Caco-2 (cell line): ENCODE results near the gene NTMT1. TPM values are rescaled to one million over a fixed set of nuclear protein-coding genes. Genes with fewer than 3 reads are reported as not detected.

Experiments
- BruUV-seq: library from RNA; stranded (reverse); fragments of 400-500 nt; replicated peaks from 2 replicates; lab custom pipeline; 2021; lab: Mats Ljungman, UMichigan
- CTCF ChIA-PET: fragments of 300-600 bp; sonication (Branson Sonifier 250); formaldehyde crosslinking; loops from one replicate; lab custom pipeline; 2022; ENCODE audit warnings: antibody characterized with exemption; lab: Charles Lee
- POLR2A ChIA-PET: fragments of 300-600 bp; sonication (Branson Sonifier 250); formaldehyde crosslinking; loops from one replicate; lab custom pipeline; 2022; ENCODE audit warnings: antibody characterized with exemption; lab: Charles Lee
- DNase-seq, 2 experiments: peaks; one replicate each; pipeline versions ENCODE4 v3.0.0 to v3.0.0-alpha.2; 2020 to 2022
- H3K27me3 ChIP-seq: replicated peaks from 2 replicates; pipeline ENCODE4 v1.6.0; 2011; ENCODE audit warnings: low read length; ENCODE audit not compliant: control insufficient read depth, insufficient read depth
- H3K36me3 ChIP-seq: 2 replicates; pipeline ENCODE4 v1.5.1; 2011; ENCODE audit warnings: low read length; ENCODE audit not compliant: control insufficient read depth, insufficient read depth
- H3K4me1 ChIP-seq: fragments of 250-450 bp; sonication (Bioruptor Pico); 2 replicates; pipeline ENCODE4 v1.5.1; 2020; ENCODE audit warnings: mild to moderate bottlenecking
- H3K4me3 ChIP-seq: 2 replicates; pipeline ENCODE4 v1.5.1; 2011; ENCODE audit warnings: low read depth, mild to moderate bottlenecking, control low read depth, low read length
- H3K9me3 ChIP-seq: fragments of 250-450 bp; sonication (Bioruptor Pico); 2 replicates; pipeline ENCODE4 v1.5.1; 2020; ENCODE audit warnings: mild to moderate bottlenecking, moderate library complexity
- H3K27ac Mint-ChIP-seq: one replicate; pipeline ENCODE4 v1.8.0; 2022; ENCODE audit warnings: mixed read lengths; ENCODE audit not compliant: unreplicated experiment
- H3K27me3 Mint-ChIP-seq: one replicate; pipeline ENCODE4 v1.8.0; 2022; ENCODE audit warnings: mixed read lengths; ENCODE audit not compliant: insufficient read depth, unreplicated experiment
- H3K36me3 Mint-ChIP-seq: one replicate; pipeline ENCODE4 v1.8.0; 2022; ENCODE audit warnings: mild to moderate bottlenecking, mixed read lengths; ENCODE audit not compliant: insufficient read depth, unreplicated experiment
- H3K4me1 Mint-ChIP-seq: one replicate; pipeline ENCODE4 v1.8.0; 2022; ENCODE audit warnings: low read depth, mixed read lengths; ENCODE audit not compliant: unreplicated experiment
- H3K4me3 Mint-ChIP-seq: one replicate; pipeline ENCODE4 v1.8.0; 2022; ENCODE audit warnings: mild to moderate bottlenecking, moderate library complexity, mixed read lengths; ENCODE audit not compliant: unreplicated experiment
- H3K9me3 Mint-ChIP-seq: one replicate; pipeline ENCODE4 v1.8.0; 2022; ENCODE audit warnings: mixed read lengths; ENCODE audit not compliant: unreplicated experiment
- intact Hi-C: fragments of 100-400 bp; cut with micrococcal nuclease; formaldehyde crosslinking; loops from one replicate; pipeline ENCODE4 v1.10.0; 2022; ENCODE audit not compliant: unreplicated experiment
- total RNA-seq: library from RNA; stranded (reverse); gene quantifications from 2 replicates; pipeline ENCODE4 v1.2.3, GENCODE V29; 2022
- TF ChIP-seq, protein P1 (sequence below), 2 experiments: fragments of 200-600 bp in 1 of 2; IDR thresholded peaks; 1 replicate in 1 of 2; 2 replicates in 1 of 2; pipeline versions ENCODE4 v1.5.1 to v1.8.0; 2011 to 2022; ENCODE audit warnings: antibody characterized with exemption in 1 of 2, control low read depth in 1 of 2, inconsistent platforms in 1 of 2, low read depth in 1 of 2, low read length in 1 of 2, mild to moderate bottlenecking in 1 of 2, moderate library complexity in 1 of 2; ENCODE audit not compliant: insufficient read depth in 1 of 2, severe bottlenecking in 1 of 2, unreplicated experiment in 1 of 2

NTMT1 gene
- total RNA-seq, 1 experiment from 2014 or later = 44.1 TPM

DNA sequence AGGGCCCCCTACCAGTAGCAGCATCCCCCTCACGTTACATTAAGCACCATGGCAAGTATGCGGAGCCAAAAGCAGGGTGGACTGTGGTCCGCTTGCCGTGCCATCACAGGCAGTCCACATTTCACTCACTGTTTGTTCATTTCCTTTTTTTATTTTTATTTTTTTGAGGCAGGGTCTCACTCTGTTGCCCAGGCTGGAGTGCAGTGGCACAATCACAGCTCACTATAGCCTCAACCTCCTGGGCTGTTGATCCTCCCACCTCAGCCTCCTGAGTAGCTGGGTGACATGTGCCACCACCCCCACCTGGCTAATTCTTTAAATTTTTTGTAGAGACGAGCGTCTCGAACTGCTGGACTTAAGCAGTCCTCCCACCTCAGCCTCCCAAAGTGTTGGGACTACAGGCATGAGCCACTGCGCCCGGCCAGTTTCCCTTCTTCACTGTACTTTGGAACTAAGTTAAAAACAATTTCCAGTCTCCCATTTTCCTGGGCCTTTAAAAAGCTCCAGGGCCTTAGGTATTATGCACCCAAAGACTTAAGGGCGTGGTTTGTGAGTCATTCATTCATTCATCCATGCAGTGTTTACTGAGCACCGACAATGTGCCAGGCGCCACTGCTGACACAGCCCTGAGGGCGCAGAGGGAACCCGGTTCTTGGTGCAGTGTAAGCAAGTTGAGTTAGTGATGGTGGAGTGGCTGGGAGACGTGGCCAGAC lies 59.4 kb downstream of the NTMT1 start:
- no peak for DNase-seq
- no peak overlapping the region for H3K4me3 ChIP-seq
- intact Hi-C loops = no loop called here
- peaks cover 9% of the 10 kb centered on the region; the same call in 1 of the 2 replicates for H3K4me1 ChIP-seq
- H3K27me3 ChIP-seq = no peaks in the 10 kb centered on the region
- Mint-ChIP-seq H3K9me3 (no peaks in the 10 kb centered on the region), H3K4me1 (no peaks in the 10 kb centered on the region), H3K36me3 (no peaks in the 10 kb centered on the region), H3K27ac (no peak overlapping the region), H3K4me3 (no peak overlapping the region), H3K27me3 (no peaks in the 10 kb centered on the region)
- ChIA-PET CTCF (no interaction called here), POLR2A (no interaction called here)
- no peaks in the 10 kb centered on the region for H3K36me3 ChIP-seq
- H3K9me3 ChIP-seq = no peaks in the 10 kb centered on the region
- BruUV-seq = no TSS peak
- TF ChIP-seq, protein P1, sequence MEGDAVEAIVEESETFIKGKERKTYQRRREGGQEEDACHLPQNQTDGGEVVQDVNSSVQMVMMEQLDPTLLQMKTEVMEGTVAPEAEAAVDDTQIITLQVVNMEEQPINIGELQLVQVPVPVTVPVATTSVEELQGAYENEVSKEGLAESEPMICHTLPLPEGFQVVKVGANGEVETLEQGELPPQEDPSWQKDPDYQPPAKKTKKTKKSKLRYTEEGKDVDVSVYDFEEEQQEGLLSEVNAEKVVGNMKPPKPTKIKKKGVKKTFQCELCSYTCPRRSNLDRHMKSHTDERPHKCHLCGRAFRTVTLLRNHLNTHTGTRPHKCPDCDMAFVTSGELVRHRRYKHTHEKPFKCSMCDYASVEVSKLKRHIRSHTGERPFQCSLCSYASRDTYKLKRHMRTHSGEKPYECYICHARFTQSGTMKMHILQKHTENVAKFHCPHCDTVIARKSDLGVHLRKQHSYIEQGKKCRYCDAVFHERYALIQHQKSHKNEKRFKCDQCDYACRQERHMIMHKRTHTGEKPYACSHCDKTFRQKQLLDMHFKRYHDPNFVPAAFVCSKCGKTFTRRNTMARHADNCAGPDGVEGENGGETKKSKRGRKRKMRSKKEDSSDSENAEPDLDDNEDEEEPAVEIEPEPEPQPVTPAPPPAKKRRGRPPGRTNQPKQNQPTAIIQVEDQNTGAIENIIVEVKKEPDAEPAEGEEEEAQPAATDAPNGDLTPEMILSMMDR (IDR thresholded peaks at IDR 0.05; ENCODE audit: insufficient read depth in 1 of 2, low read depth in 1 of 2, low read length in 1 of 2, severe bottlenecking in 1 of 2, unreplicated experiment in 1 of 2) = no peak

Other genes with a start within 250 kb of the NTMT1 start
- gene C9orf50, start 5.1 kb upstream of the NTMT1 start, total RNA-seq = not detected in 2 replicates
- 17.4 and 18.1 TPM in 2 replicates for gene ASB6, start 16.0 kb downstream of the NTMT1 start, total RNA-seq
- not detected in 2 replicates for gene PRRX2, start 39.5 kb downstream of the NTMT1 start, total RNA-seq
- gene PTGES, start 126.9 kb downstream of the NTMT1 start, total RNA-seq = 4.0 and 5.6 TPM in 2 replicates
- gene TOR1B, start 177.0 kb downstream of the NTMT1 start, total RNA-seq = 22.8 and 28.0 TPM in 2 replicates
- 31.8 and 32.2 TPM in 2 replicates for gene TOR1A, start 198.0 kb downstream of the NTMT1 start, total RNA-seq
- gene C9orf78, start 209.1 kb downstream of the NTMT1 start, total RNA-seq = 38.3 and 44.1 TPM in 2 replicates
- 13.9 and 16.5 TPM in 2 replicates for gene USP20, start 209.3 kb downstream of the NTMT1 start, total RNA-seq